Esophagus squamous epithelium (tissue), 4 donors: ENCODE data around the gene ARNT2.

Experiments used
- POLR2A ChIP-seq, 4 donors: fragments of 450-650 bp; IDR thresholded peaks; one replicate each; pipeline ENCODE4 v1.6.1; 2017; ENCODE audit warnings: antibody characterized with exemption in 4 of 4, mild to moderate bottlenecking in 4 of 4, moderate library complexity in 3 of 4
- TF ChIP-seq, protein P1 (sequence below), 6 experiments: fragments of 450-650 bp in 4 of 6; fragments of 200-600 bp in 2 of 6; sonication (generic) in 2 of 6; IDR thresholded peaks; one replicate each; pipeline ENCODE4 v1.5.1; 2016 to 2019; ENCODE audit warnings: antibody characterized with exemption in 6 of 6, mild to moderate bottlenecking in 4 of 6, moderate library complexity in 4 of 6

DNA sequence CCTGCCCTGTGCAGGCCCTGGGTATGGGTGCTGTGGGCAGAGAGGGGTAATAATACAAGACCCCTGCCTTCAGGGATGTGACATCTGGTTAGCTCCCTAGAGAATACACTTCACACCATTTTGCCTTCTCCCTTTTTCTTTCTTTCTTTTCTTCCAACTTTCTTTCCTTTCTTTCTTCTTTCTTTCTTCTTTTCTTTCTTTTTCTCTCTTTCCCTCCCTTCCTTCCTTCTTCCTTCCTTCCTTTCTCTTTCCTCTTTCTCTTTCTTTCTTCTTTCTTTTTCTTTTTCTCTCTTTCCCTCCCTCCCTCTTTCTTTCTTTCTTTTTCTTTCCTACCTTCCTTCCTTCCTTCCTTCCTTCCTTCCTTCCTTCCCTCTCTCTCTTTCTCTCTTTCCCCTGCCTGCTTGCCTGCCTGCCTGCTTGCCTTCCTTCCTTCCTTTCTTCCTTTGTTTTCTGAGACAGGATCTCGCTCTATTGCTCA, 222.5 kb downstream of the ARNT2 start:
- TF ChIP-seq, protein P1, sequence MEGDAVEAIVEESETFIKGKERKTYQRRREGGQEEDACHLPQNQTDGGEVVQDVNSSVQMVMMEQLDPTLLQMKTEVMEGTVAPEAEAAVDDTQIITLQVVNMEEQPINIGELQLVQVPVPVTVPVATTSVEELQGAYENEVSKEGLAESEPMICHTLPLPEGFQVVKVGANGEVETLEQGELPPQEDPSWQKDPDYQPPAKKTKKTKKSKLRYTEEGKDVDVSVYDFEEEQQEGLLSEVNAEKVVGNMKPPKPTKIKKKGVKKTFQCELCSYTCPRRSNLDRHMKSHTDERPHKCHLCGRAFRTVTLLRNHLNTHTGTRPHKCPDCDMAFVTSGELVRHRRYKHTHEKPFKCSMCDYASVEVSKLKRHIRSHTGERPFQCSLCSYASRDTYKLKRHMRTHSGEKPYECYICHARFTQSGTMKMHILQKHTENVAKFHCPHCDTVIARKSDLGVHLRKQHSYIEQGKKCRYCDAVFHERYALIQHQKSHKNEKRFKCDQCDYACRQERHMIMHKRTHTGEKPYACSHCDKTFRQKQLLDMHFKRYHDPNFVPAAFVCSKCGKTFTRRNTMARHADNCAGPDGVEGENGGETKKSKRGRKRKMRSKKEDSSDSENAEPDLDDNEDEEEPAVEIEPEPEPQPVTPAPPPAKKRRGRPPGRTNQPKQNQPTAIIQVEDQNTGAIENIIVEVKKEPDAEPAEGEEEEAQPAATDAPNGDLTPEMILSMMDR (IDR thresholded peaks at IDR 0.05), result no peak
- no peak for TF ChIP-seq POLR2A (IDR thresholded peaks at IDR 0.05)
